Esophagus muscularis mucosa (tissue), 4 donors: ENCODE measurements around the gene PDIA2.

ENCODE experiments used
- EP300 ChIP-seq: sonication (generic); formaldehyde crosslinking; IDR thresholded peaks from one replicate; pipeline ENCODE4 v1.6.1; 2017; ENCODE audit warnings: antibody characterized with exemption
- POLR2A ChIP-seq: fragments of 450-650 bp; IDR thresholded peaks from one replicate; pipeline ENCODE4 v1.6.1; 2017; ENCODE audit warnings: antibody characterized with exemption, moderate library complexity, mild to moderate bottlenecking, low read depth
- POLR2AphosphoS5 ChIP-seq, 2 donors: sonication (generic); formaldehyde crosslinking; IDR thresholded peaks; one replicate each; pipeline ENCODE4 v1.6.1; 2017; ENCODE audit warnings: antibody characterized with exemption in 2 of 2
- TF ChIP-seq, protein P1 (sequence below), 3 experiments: fragments of 200-600 bp in 2 of 3; fragments of 450-650 bp in 1 of 3; sonication (generic) in 2 of 3; IDR thresholded peaks; one replicate each; pipeline ENCODE4 v1.5.1; 2017 to 2019; ENCODE audit warnings: antibody characterized with exemption in 3 of 3, mild to moderate bottlenecking in 2 of 3, moderate library complexity in 1 of 3

GRCh38 chr16:268141-269053, 14.6 kb upstream of the PDIA2 start:
- TF ChIP-seq, protein P1, sequence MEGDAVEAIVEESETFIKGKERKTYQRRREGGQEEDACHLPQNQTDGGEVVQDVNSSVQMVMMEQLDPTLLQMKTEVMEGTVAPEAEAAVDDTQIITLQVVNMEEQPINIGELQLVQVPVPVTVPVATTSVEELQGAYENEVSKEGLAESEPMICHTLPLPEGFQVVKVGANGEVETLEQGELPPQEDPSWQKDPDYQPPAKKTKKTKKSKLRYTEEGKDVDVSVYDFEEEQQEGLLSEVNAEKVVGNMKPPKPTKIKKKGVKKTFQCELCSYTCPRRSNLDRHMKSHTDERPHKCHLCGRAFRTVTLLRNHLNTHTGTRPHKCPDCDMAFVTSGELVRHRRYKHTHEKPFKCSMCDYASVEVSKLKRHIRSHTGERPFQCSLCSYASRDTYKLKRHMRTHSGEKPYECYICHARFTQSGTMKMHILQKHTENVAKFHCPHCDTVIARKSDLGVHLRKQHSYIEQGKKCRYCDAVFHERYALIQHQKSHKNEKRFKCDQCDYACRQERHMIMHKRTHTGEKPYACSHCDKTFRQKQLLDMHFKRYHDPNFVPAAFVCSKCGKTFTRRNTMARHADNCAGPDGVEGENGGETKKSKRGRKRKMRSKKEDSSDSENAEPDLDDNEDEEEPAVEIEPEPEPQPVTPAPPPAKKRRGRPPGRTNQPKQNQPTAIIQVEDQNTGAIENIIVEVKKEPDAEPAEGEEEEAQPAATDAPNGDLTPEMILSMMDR (IDR thresholded peaks at IDR 0.05): no peak
- TF ChIP-seq POLR2AphosphoS5 (IDR thresholded peaks at IDR 0.05): peak in 1 of 2 donors; percentile 23
- TF ChIP-seq POLR2A: no peak
- no peak for TF ChIP-seq EP300
